ENCODE measurements around the gene CALML6. TPM values are rescaled to one million over a fixed set of nuclear protein-coding genes. Genes with fewer than 3 reads are reported as not detected.

Gene CALML6
- total RNA-seq, 1 donor from 2014 or later = 0.90 TPM

GRCh38 chr1:1922956-1923833, 8.1 kb downstream of the CALML6 start:
- intact Hi-C loops (cut with DNase I) = no loop called here
- no peak overlapping the region for H3K27ac ChIP-seq
- DNase-seq (no peak), ATAC-seq (no peak)
- TF ChIP-seq CTCF (IDR thresholded peaks at IDR 0.05) = no peak
- peaks cover 7% of the 10 kb centered on the region for H3K4me1 ChIP-seq
- no peak overlapping the region for H3K4me3 ChIP-seq
- no peaks in the 10 kb centered on the region for H3K27me3 ChIP-seq
- H3K9me3 ChIP-seq = no peaks in the 10 kb centered on the region
- H3K36me3 ChIP-seq = no peaks in the 10 kb centered on the region

- Histone ChIP-seq H3K36me3 (no peaks in the 10 kb centered on the region), H3K9me3 (no peaks in the 10 kb centered on the region), H3K27ac (no peak overlapping the region), H3K4me1 (no peaks in the 10 kb centered on the region), H3K4me3 (no peak overlapping the region), H3K27me3 (no peaks in the 10 kb centered on the region)
- no peak for ATAC-seq
- intact Hi-C loops (cut with DNase I) = no loop called here
- DNase-seq = no peak
- TF ChIP-seq CTCF (IDR thresholded peaks at IDR 0.05) = no peak
These were observed 9.3 kb downstream of the CALML6 start for GRCh38 chr1:1924386-1924785.

GRCh38 chr1:1924849-1925248, 9.8 kb downstream of the CALML6 start:
- intact Hi-C loops (cut with DNase I) = no loop called here
- H3K36me3 ChIP-seq = no peaks in the 10 kb centered on the region
- DNase-seq = no peak

GRCh38 chr1:1925437-1926345, 10.6 kb downstream of the CALML6 start:
- H3K36me3 ChIP-seq = no peaks in the 10 kb centered on the region
- intact Hi-C loops (cut with DNase I) = no loop called here
- no peak overlapping the region for H3K27ac ChIP-seq
- H3K4me1 ChIP-seq = no peaks in the 10 kb centered on the region
- no peak for ATAC-seq
- no peaks in the 10 kb centered on the region for H3K9me3 ChIP-seq
- no peak overlapping the region for H3K4me3 ChIP-seq
- no peak for DNase-seq
- TF ChIP-seq CTCF (IDR thresholded peaks at IDR 0.05) = no peak
- no peaks in the 10 kb centered on the region for H3K27me3 ChIP-seq

More at GRCh38 chr1:1924849-1925248, 9.8 kb downstream of the CALML6 start:
- TF ChIP-seq CTCF (IDR thresholded peaks at IDR 0.05) = no peak
- Histone ChIP-seq H3K27me3 (no peaks in the 10 kb centered on the region), H3K4me1 (no peaks in the 10 kb centered on the region), H3K27ac (no peak overlapping the region), H3K4me3 (no peak overlapping the region), H3K9me3 (no peaks in the 10 kb centered on the region)
- no peak for ATAC-seq

- intact Hi-C loops (cut with DNase I) = no loop called here
- H3K27me3 ChIP-seq = no peaks in the 10 kb centered on the region
- H3K9me3 ChIP-seq = no peaks in the 10 kb centered on the region
- DNase-seq (no peak), ATAC-seq (no peak)
- H3K4me3 ChIP-seq = no peak overlapping the region
- H3K27ac ChIP-seq = no peak overlapping the region
- no peak for TF ChIP-seq CTCF (IDR thresholded peaks at IDR 0.05)
- no peaks in the 10 kb centered on the region for H3K36me3 ChIP-seq
- no peaks in the 10 kb centered on the region for H3K4me1 ChIP-seq
These were observed 11.3 kb downstream of the CALML6 start for GRCh38 chr1:1926346-1926811.
